MG63 (cell line): ENCODE results near the gene ADAP1. TPM values are rescaled to one million over a fixed set of nuclear protein-coding genes. Genes with fewer than 3 reads are reported as not detected.

Experiments used
- DNase-seq: peaks from one replicate; pipeline ENCODE4 v3.0.0-alpha.2; 2020
- H3K27me3 ChIP-seq: fragments of 250-450 bp; sonication (Bioruptor Pico); 2 replicates; pipeline ENCODE4 v1.5.1; 2020; ENCODE audit warnings: mild to moderate bottlenecking, moderate library complexity
- H3K36me3 ChIP-seq: fragments of 250-450 bp; sonication (Bioruptor Pico); 2 replicates; pipeline ENCODE4 v1.5.1; 2020; ENCODE audit warnings: mild to moderate bottlenecking, moderate library complexity
- H3K4me3 ChIP-seq: fragments of 250-450 bp; sonication (Bioruptor Pico); 2 replicates; pipeline ENCODE4 v1.5.1; 2020; ENCODE audit warnings: mild to moderate bottlenecking, moderate library complexity
- H3K9me3 ChIP-seq: fragments of 250-450 bp; sonication (Bioruptor Pico); 2 replicates; pipeline ENCODE4 v1.5.1; 2020; ENCODE audit warnings: mild to moderate bottlenecking, moderate library complexity
- total RNA-seq: library from RNA; depleted of rRNA; stranded (reverse); fragments of >200 nt; shearing (Covaris generic); gene quantifications from 2 replicates; pipeline ENCODE4 v1.2.3, GENCODE V29; 2014; ENCODE audit warnings: low replicate concordance

The ADAP1 gene
- total RNA-seq, 1 experiment from 2014 or later = 9.6 TPM

- H3K4me3 ChIP-seq = no peak overlapping the region
- H3K9me3 ChIP-seq = no peaks in the 10 kb centered on the region
- no peak for DNase-seq
- H3K36me3 ChIP-seq = no peaks in the 10 kb centered on the region
- no peaks in the 10 kb centered on the region for H3K27me3 ChIP-seq
Measured at GRCh38 chr7:990933-991728, 36.7 kb upstream of the ADAP1 start.

- DNase-seq = no peak
- Histone ChIP-seq H3K4me3 (no peak overlapping the region), H3K9me3 (no peaks in the 10 kb centered on the region), H3K36me3 (no peaks in the 10 kb centered on the region), H3K27me3 (no peaks in the 10 kb centered on the region)
Measured at GRCh38 chr7:990352-990932, 36.0 kb upstream of the ADAP1 start.

- no peaks in the 10 kb centered on the region for H3K27me3 ChIP-seq
- H3K36me3 ChIP-seq = no peaks in the 10 kb centered on the region
- no peaks in the 10 kb centered on the region for H3K9me3 ChIP-seq
- DNase-seq = no peak
- H3K4me3 ChIP-seq = no peak overlapping the region
Measured at GRCh38 chr7:988963-989529, 34.6 kb upstream of the ADAP1 start.

- H3K4me3 ChIP-seq = no peak overlapping the region
- no peak for DNase-seq
- H3K36me3 ChIP-seq = no peaks in the 10 kb centered on the region
- no peaks in the 10 kb centered on the region for H3K9me3 ChIP-seq
- H3K27me3 ChIP-seq = no peaks in the 10 kb centered on the region
Measured at GRCh38 chr7:988426-988911, 34.0 kb upstream of the ADAP1 start.

GRCh38 chr7:987909-988308 is 33.4 kb upstream of the ADAP1 start:
- no peaks in the 10 kb centered on the region for H3K36me3 ChIP-seq
- DNase-seq = no peak
- H3K9me3 ChIP-seq = no peaks in the 10 kb centered on the region
- no peaks in the 10 kb centered on the region for H3K27me3 ChIP-seq
- no peak overlapping the region for H3K4me3 ChIP-seq

- Histone ChIP-seq H3K4me3 (no peak overlapping the region), H3K27me3 (no peaks in the 10 kb centered on the region), H3K9me3 (no peaks in the 10 kb centered on the region), H3K36me3 (no peaks in the 10 kb centered on the region)
- DNase-seq = no peak
Measured at GRCh38 chr7:986766-987751, 32.6 kb upstream of the ADAP1 start.

GRCh38 chr7:985915-986741 is 31.6 kb upstream of the ADAP1 start:
- Histone ChIP-seq H3K4me3 (no peak overlapping the region), H3K36me3 (no peaks in the 10 kb centered on the region), H3K9me3 (no peaks in the 10 kb centered on the region), H3K27me3 (no peaks in the 10 kb centered on the region)
- peak; percentile 36 for DNase-seq

- Histone ChIP-seq H3K9me3 (no peaks in the 10 kb centered on the region), H3K36me3 (no peaks in the 10 kb centered on the region), H3K4me3 (no peak overlapping the region), H3K27me3 (no peaks in the 10 kb centered on the region)
- DNase-seq = no peak
Measured at GRCh38 chr7:985127-985416, 30.6 kb upstream of the ADAP1 start.

GRCh38 chr7:984361-985126 is 30.1 kb upstream of the ADAP1 start:
- H3K4me3 ChIP-seq = no peak overlapping the region
- DNase-seq = no peak
- H3K36me3 ChIP-seq = no peaks in the 10 kb centered on the region
- H3K9me3 ChIP-seq = no peaks in the 10 kb centered on the region
- no peaks in the 10 kb centered on the region for H3K27me3 ChIP-seq

- no peak for DNase-seq
- no peak overlapping the region for H3K4me3 ChIP-seq
- H3K9me3 ChIP-seq = no peaks in the 10 kb centered on the region
- no peaks in the 10 kb centered on the region for H3K27me3 ChIP-seq
- no peaks in the 10 kb centered on the region for H3K36me3 ChIP-seq
Measured at GRCh38 chr7:983616-984071, 29.2 kb upstream of the ADAP1 start.

- H3K9me3 ChIP-seq = no peaks in the 10 kb centered on the region
- H3K36me3 ChIP-seq = no peaks in the 10 kb centered on the region
- DNase-seq = no peak
Measured at GRCh38 chr7:983004-983615, 28.6 kb upstream of the ADAP1 start, which contains the start of gene CYP2W1. Gene CYP2W1 (plus strand): TSS chr7:983181. CDS start chr7:983212, 31 bp downstream.

GRCh38 chr7:982511-983003 is 28.1 kb upstream of the ADAP1 start:
- no peaks in the 10 kb centered on the region for H3K36me3 ChIP-seq
- H3K27me3 ChIP-seq = no peaks in the 10 kb centered on the region
- no peaks in the 10 kb centered on the region for H3K9me3 ChIP-seq
- no peak overlapping the region for H3K4me3 ChIP-seq
- no peak for DNase-seq

More at GRCh38 chr7:983004-983615, 28.6 kb upstream of the ADAP1 start, which contains the start of gene CYP2W1:
- no peaks in the 10 kb centered on the region for H3K27me3 ChIP-seq
- H3K4me3 ChIP-seq = no peak within 1 kb of the TSS

- no peaks in the 10 kb centered on the region for H3K36me3 ChIP-seq
- H3K4me3 ChIP-seq = no peak overlapping the region
- H3K9me3 ChIP-seq = no peaks in the 10 kb centered on the region
- no peak for DNase-seq
- H3K27me3 ChIP-seq = no peaks in the 10 kb centered on the region
Measured at GRCh38 chr7:981793-982510, 27.5 kb upstream of the ADAP1 start.

- Histone ChIP-seq H3K27me3 (no peaks in the 10 kb centered on the region), H3K36me3 (peaks cover 2% of the 10 kb centered on the region; the same call in 1 of the 2 replicates), H3K9me3 (no peaks in the 10 kb centered on the region), H3K4me3 (no peak overlapping the region)
- DNase-seq = no peak
Measured at GRCh38 chr7:979886-980571, 25.5 kb upstream of the ADAP1 start.
